GF-D8 (cell line): Measurements from ENCODE around the gene RHBDD1.

Source experiments
- DNase-seq: peaks from one replicate; lab custom pipeline; 2025; lab: John Stamatoyannopoulos, UW

RHBDD1 gene

DNA sequence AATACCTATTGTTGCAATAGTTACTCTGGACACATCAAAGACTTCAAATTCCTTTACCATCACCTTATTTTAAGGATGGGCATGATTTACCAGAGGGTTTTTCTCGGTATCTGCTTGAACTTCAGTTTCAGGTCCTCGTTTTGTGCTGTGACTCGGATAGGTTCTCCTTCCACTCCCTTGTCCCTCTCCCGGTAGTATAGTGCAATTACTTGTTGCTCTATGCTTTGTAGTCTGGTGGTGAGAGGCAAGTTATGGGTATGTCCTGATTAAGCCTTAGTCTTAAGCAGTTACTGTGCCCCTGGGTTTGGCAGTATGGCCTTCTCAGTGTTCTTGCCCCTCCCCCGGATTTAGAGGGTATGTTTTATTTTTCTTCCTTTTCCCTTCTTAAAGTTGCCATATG lies 96.6 kb downstream of the RHBDD1 start:
- no peak for DNase-seq

DNA sequence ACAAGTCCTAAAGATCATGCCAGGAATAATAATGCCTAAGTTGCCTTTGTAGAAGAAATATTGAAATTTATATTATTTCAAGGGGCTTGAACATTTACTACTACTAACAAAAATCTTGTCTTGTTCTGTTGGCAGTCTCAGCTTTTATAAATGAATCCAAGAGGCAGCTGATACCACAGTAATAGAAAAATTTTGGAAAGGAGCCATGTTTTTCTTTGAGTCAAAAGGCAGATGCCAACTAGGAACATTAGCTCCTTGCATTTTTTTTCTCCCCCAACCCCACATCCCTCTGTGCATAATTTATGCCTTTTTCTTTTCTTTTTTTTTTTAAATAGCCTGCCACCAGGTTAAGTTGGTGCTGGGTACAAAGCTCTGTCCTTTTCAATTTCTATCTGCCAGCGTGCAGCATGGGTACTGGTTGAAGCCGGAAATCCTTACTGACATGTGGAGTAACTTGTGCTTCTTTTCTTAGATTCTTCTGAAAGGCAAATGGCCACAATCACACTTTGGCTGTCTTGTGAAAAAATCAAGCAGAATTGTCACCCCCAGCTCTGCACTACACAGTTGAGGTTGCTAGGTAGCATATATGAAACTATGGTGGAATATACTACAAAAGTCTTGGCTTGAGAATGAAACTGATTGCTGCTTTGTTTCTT lies 98.8 kb downstream of the RHBDD1 start:
- DNase-seq, result no peak

DNA sequence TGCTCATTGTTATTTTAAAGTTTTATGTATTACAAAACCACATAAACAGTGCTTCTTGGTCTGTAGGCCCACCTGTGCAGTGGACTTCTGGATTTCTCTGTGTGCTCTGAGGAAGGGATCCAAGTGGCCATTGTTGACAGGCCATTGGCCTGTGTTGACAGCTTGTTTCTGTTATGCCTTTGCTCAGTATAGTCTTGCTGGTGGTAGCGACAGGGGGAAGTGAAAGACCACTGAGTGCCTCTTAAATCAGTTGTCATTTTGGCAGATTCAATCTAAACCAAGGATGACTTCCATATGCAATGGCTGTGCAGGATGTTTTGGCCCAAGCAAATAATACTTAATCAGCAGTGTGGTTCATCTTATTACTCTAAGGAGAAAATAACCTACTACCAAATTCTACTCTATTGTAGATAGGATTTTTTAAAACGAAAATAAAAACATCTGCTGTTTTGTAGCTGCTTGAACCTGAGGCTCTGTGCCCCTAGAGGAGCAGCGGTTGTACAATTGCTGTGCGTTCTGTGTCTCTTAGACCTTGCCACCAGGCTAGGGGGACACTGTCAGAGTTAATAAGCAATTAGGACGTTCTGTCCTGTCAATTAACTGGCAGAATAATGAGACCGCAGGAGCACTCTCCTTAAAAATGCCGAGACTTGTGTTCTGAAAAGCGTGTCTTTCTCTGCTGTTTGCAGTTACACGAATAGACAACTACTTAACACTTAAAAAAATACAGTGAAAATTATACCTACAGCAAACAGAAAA lies 108.2 kb downstream of the RHBDD1 start:
- DNase-seq, result no peak

DNA sequence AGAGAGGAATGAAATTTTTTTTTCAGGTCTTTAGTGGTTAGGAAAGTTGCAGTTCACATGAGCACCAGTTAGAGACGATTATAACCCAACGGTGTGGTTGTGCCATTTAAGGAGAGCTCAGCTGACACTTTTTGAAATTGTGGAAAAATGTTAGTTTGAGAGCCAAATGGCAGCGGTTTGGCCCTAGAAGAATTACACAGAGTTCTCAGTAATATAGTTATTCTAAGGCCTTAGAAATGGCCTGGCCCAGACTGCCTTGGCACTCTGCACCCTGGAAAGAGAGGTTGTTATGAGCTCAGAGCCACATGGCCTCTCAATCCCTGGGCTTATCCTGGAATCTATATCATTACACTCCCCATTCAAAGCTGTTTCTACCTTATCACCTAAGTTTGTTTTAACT lies 117.4 kb downstream of the RHBDD1 start:
- DNase-seq, result no peak

DNA sequence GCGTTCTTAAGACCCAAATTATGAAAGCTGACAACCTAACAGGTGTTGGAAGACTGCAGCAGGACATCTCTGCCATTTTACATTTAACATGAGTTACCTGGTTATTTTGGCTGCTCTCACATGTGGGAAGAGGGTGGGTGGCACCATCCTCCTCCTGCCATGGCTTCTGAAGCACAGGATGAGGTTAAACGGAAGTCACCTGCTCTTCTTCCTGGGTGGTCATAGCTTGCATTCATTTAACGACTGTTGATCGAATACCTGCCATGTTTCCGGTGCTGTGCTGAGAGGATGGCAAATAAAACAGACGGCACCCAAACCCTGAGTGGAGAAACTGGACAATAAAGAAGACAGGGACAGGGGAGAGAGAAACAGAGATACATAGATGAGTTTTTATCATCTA lies 118.0 kb downstream of the RHBDD1 start:
- no peak for DNase-seq

DNA sequence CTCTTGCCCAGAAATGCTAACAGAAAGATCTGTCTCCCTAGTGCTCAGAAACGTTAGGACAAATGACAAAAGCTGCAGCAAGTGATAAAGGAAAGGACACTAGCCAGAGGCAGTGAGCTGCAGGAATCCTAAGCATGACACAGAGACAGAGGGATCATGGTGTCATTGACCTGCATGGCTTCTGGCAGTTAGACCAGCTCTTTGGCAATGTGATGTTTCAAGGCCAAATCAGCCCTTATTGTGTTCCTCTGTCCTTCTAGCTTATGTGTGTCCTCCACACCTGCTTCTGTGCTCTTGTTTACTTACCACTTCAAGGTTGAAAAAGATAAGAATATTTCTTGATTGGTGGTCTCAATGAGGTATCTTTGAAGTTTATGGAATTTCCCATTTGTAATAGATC lies 120.8 kb downstream of the RHBDD1 start:
- DNase-seq, result no peak

DNA sequence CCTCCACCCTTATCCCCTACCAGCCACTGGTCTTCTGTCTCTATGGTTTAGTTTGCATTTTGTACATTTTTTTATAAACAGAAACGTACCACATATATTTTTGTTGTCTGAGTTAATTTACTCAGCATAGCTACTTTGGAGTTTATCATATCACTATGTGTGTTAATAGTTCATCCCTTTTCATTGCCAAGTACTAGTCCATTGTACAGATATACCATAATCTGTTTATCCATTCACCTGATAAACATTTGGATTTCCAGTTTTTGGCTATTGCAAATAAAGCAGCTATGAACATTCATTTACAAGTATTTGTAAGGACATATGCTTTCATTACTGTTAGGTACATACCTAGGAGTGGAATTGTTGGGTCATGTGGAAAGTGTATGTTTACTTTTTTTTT lies 123.6 kb downstream of the RHBDD1 start:
- DNase-seq, result no peak

DNA sequence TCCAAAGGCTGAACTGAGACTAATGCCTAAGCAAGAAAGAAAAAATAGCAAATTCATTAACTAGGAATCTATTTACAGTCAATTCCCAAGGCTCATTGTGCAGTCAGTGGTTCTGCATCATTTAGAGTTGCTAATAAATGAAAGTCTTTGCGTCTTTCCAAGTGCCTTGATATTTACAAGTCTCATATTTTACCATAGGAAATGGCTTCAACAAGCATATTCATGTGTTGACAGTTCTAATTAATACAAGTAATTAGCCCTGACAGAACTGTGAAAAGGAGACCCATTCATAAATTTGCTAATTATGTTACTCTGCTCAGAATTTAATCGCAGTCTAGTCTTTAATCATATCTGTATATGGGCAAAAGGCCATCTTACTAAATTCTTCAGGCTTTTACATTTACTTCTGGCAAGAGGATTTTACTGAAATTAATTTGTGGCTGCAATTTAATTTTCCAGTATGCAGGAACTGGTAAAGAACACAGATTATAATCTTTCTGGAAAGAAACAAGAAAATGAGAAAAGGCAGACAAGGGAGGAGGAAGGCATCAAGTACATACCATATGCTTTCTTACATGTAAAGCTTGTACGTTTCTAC lies 126.4 kb downstream of the RHBDD1 start:
- no peak for DNase-seq

DNA sequence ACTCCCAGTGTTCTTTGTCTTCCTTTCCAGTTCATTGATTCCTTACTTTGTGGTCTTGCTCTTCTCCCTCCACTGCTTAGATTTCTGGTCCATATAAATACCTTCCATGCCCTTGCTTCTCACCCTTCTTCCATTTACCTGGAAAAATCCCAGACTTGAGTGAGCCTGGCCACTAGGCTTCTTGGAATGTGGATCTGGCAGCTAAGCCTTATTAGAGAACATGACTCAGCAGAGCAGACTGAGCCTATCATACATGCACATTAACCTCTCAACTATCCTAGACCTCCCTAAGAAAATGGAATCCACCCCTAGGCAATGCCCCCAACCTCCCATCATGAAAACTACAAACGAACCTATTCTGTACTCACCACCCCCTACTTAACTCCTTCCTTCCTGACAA lies 127.7 kb downstream of the RHBDD1 start:
- DNase-seq, result no peak

DNA sequence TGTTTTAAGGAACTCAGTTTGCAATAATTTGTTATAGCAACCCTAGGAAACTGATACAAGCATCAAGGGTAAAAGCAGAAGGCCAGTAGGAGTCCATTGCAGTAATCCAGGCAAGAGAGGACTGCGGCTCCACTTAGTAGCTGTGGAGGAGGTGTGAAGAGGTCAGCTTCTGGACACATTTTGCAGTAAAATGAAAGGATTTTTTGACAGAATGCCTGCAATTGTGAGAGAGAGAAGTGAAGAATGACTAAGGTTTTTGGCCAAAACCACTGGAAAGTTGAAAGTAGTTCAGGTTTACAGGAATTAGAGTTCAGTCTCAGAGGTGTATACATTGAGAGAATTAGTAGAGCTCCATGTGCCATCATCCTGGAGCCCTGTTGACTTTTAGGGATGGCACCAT lies 129.5 kb downstream of the RHBDD1 start:
- DNase-seq, result no peak

DNA sequence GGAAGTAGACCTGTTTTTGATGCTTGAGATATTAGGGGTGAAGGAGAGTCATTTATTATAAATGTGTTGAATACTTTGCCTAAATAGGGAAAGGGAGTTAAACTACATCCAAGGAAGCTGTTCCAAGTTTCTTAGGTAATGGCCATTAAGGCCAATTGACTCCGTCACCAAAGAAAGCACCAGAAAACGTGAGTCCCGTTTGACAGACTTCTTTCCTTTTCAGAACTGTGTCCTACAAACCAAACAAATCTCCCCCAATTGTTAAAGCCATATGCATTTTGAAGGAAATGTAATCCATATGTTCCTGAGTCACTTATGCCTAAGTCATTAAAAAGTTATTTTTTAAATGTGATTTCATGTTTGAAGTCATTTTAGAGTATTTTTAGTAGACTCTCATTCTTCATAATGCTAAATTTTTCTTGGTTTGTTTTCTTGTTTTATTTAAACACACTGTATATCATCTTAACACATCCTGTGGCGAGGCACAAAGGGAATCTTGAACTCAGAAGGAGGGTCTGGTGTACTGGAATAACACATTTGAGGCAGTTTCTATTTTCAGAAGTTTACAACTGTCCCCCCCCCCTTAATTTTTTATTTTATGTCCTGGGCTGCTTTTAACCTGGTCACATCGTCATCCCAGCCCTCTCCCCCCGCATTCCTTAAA lies 133.7 kb downstream of the RHBDD1 start:
- DNase-seq, result no peak

DNA sequence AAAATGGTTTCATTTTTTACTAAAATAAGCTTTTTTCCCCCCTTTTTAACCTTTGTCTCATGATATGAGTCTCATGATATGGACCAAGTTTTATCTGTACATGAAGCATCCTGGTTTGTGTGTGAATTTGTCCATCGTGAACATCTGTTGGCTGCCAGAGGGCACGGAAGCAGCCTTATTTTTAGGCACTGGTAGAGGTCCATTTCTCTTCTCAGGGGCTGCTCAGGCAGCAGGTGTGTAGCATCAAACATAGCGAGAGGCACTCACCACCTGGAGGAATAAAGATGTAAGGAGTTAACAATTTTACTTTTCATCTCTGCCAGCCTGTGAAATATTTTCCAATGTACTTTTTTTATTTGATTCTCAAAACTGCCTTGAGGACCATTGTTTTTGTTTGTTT lies 134.5 kb downstream of the RHBDD1 start:
- no peak for DNase-seq

DNA sequence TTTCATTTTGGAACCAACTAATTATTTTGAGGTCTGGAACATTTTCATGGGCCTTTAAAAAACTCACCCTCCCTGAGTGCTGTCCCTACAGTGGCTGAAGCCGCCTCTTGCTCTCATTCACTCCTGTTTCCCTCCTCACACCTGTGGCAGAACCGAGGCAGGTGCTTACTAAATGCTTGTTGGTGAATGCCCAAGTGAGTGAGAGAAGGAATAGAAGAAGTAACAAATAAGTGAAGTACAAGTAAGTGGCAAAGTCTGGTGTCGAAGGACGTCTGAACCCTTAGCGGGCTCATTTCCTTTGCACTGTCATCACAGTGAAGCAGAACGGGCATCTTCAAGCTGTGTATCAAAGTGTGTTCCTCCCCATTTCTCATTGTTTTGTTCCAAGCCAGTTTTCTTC lies 135.2 kb downstream of the RHBDD1 start:
- no peak for DNase-seq

DNA sequence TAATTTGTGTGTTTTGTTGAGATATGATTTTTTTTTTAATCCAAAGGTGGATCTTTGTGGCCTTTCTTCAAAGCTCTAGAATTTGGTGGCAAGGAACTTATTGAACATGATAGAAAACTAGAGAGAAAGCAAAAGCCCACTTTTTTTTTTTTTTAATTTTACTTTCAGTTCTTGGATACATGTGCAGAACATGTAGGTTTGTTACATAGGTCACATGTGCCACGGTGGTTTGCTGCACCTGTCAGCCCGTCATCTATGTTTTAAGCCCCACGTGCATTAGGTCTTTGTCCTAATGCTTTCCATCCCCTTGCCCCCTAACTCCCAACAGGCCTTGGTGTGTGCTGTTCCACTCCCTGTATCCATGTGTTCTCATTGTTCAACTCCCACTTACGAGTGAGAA lies 135.9 kb downstream of the RHBDD1 start:
- no peak for DNase-seq

DNA sequence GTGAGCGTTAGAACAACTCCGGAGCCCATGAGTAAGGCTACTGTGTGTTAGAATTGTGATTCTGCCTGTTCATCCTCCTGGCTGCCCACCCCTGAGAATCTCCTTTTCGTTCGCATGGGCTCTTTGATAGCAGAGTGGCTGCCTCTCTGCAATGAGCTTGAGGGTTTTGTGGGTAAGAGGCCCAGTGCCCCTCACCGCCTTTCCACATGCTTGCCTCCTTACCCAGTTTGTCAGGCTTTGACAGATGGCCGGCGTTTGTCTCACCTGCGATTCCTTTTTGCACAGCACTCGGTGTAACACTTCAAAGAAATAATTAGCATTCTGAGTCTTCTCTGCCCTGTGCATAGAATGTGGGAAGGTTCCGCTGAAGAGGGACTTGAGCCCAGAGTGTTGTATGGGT lies 138.0 kb downstream of the RHBDD1 start:
- DNase-seq, result no peak

DNA sequence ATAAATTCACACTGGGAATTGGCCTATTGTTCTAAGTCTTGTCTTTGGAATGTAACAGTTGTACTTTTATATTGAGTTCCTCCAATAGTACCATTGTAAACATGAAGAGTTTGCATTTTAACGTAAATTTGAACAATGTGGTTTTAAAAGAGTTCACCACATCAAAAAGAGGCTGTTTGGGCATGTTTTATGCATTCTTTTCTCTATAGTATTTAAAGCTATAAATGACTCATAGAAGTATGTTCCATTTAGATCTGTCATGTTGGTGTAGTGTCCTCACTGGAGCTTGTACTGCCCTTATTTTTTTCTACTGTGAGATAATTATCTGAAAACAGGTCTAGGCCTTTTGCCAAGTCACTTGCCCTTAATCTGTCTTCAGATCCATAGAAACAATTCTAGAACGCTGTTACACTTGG lies 141.9 kb downstream of the RHBDD1 start:
- DNase-seq, result no peak

DNA sequence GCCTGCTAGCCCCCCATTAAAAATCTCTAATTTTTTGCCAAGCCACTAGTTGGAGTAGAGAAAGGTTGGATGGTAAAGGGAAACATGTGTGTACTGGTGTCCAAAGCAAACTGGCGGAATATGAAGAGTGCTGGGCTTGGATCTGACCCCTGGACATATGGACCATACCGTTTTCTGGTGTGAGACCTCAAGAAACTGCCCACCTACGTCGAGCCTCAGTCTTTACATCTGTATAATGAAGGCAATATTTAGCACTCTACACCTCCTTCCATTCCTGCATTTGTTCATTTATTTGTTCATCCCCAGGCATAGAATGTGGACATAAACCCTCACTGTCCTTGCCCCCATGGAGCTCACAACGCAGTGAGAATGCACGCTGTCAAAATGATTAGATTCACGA lies 142.4 kb downstream of the RHBDD1 start:
- DNase-seq, result no peak

DNA sequence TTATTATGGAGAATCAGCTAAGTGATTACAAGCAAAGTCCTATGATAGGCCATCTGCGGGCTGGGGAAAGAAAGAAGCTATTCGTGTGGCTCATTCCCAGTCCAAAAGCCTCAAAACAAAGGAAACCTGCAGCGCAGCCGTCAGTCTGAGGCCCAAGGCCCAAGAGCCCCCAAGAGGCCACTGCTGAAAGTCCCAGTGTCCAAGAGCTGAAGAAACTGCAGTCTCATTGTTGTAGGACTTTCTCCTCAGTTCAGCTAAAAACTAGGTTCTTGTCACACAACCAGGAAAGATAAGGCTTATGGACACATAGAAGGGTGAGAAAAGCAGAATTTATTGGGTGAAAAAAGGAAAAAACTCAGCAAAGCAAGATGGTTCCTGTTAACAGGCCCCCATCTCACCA lies 143.2 kb downstream of the RHBDD1 start:
- DNase-seq, result no peak

DNA sequence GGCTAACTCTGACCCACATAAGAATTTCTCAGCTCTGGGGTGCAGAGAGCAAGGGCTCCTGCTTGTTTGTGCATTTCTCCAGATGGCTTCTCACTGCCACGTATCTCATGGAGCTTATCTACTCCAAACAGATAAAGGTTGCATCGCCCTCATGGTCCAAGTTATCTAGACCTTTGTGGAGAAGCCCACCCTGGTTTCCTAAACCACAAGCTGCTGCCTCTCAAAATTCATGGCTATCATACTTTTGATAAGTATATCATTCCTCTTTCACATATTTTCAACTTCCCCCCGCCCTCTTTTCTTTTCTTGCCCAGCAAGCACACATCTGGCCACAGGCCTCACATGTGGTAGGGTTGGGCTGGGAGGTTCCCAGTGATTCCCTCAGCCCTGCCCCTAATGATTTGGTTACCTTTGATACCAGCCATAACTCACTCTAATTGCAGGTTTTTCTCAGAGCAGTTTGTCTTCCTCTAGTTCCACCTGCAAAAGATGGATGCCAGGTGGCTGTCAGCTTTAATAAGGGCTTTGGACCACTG lies 146.0 kb downstream of the RHBDD1 start:
- DNase-seq, result no peak

DNA sequence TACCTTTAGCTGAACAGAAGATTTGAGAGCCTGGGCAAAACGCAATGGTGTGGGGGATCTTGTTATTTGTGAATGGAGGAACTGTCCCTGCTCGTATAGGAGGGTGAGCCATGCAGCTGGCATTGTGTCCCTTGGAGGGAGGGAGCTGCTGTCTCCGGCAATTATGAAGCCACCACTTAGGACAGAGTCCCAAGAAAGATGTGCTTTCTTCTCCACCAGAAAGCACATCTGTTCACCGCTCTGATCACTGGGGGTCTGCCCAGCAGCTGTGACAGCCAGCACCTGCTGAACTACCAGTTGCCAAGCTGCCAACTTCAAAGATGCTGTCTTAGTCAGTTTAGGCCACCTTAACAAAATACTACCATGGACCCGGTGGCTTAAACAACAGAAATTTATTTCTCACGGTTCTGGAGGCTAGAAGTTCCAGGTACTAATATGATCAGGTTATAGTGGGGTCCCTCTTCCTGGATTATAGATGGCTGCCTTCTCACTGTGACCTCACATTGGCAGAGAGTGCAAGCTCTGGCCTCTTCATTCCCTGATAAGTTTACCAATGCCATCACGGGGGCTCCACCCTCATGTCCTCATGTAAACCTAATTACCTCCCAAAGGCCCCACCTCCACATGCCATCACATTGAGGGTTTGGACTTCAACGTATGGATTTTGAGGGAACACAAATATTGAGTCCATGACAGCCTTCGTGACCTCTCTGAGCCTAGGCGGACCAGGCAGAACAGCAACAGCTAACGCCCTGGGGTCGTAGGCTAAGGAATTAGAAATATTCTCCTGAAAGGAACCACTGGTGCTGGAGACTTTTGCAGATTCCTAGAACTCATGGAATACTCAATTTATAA lies 148.3 kb downstream of the RHBDD1 start:
- no peak for DNase-seq

DNA sequence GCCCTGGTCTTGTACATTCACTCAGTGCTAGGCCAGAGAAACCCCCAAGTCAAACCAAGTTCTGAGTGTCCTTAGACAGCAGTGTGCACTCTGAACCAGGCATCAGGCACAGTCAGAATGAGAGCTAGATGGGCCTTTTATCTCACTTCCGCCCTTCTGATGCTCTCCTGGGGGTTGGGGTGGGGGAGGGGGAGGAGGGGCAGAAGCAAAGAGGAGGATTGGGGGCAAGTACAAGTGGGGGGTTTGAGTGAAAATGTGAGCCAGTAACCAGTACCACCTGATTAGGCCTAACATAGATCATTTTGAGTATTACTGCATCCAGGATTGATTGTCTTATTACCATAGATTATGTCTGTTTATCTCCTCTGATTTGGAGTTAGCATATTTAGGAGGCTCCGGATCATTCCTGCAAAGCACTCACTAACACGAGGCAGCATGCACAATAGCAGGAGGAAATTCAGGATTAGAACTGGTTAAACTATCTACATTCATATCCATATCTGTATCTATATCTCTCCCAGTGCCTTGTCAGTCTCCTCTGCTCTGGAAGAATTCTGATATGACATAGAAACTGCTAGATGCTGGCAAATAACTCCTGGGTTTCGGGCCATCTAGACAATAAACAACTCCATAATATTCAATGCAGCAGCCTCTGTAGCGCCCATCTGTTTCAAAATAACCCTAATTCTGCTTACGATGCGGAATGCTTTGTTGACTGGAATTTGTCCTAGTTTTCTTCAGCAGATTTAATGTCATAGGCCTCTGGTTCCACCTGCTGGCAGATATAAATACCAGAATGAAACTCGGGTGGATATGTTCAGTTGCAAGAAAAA lies 149.1 kb downstream of the RHBDD1 start:
- DNase-seq, result no peak
